Tongue (tissue), 2 donors: ENCODE measurements around the gene TLE2. TPM values are rescaled to one million over a fixed set of nuclear protein-coding genes. Genes with fewer than 3 reads are reported as not detected.
A peak's percentile ranks its signal among the peaks of the same experiment; 100 is the strongest.

ENCODE experiments used
- DNase-seq: peaks from one replicate; pipeline ENCODE4 v3.0.0-alpha.2; 2015
- total RNA-seq: library from RNA; depleted of rRNA; stranded (reverse); fragments of >200 nt; gene quantifications from one replicate; pipeline ENCODE4 v1.2.3, GENCODE V29; 2014

TLE2 gene
- 52.7 TPM for total RNA-seq

DNA sequence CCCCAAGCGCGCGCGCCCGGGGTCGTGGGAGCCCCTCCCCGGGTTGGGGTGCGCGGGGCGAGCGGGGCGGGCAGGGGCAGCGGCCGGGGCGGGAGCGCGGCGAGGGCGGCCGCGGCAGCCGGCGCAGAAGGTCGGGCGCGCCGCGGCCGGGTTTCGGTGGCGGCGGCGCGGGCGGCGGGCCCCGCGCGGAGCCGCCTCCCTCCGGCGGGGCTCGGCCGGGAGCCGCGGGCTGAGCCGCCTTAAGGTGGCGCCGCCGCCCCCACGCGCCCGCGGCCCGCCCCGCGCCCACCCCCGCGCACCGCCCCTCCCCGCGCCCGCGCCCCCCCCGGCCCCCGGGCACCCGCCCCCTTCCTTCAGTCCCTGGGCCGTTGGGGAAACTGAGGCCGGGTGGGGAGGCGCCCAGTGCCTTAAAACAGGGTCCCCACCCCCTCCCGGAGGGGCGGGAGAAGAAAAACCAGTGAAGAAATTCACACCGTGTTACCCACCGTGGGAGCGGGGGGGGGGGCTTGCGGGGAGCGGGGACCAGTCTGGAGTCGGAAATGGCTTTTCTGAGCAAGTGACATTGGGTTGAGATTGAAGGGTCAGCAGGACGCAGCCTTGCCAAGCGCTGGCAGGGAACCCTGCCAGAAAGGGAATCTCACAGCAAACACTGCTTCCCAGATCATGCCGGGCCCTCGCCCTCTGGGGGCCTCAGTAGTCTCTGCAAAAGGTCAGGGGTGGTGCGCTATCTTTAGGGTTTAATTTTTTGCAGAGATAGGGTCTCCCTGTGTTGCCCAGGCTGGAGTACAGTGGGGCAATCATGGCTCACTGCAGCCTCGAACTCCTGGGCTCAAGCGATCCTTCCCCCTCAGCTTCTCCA lies at the start of gene TLE2:
TLE2 (minus strand) TSS at position 216 of the 859 bp plus-strand sequence. CDS start 376 bp downstream, outside the sequence.
- DNase-seq: no peak

GRCh38 chr19:3075605-3076431 lies 46.7 kb upstream of the TLE2 start:
- DNase-seq: no peak

DNA sequence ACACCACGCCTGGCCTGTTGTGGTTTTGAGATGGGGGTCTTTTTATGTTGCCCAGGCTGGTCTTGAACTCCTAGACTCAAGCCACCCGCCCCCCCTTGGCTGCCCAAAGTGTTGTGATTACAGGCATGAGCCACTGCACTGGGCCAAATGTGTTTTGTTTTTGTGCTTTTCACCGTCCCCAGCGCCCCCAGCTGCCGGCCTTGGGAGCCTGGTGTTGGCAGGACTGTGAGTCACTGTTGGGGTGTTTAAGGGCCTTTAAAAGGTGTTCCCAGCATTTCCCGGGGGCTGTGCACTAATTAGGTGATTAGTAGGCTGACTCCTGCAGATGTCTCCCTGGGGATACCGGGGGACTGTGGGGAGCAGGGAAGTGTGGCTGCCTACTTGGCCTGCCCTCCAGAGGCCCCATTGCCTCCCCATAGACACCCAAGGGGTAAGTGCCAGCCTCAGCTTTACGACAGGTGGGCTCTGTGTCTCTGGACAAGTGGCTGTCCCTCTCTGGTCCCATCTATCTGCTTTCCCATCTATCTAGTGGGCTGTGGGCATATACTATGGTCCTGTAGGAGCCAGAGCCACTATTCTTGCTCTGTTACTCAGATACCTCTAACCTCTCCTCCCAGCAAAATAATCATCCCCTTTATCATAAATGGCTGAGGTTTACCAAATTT lies 45.0 kb upstream of the TLE2 start:
- no peak for DNase-seq

GRCh38 chr19:3073159-3073563 lies 44.1 kb upstream of the TLE2 start:
- DNase-seq: peak; percentile 97

DNA sequence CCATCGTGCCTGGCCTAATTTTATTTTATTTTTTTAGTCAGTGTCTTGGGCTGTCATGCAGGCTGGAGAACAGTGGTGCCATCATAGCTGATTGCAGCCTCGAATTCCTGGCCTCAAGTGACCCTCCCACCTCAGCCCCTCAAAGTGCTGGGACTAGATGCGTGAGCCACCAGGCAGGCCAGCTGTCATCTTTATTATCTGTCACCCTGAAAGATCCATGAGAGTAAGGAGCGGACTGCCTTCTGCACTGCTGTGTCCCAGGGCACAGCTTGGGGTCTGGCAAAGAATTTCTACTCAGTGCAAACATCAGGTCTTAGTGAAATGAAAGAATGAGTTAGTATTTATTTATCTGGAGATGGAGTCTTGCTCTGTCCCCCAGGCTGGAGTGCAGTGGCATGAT lies 42.7 kb upstream of the TLE2 start:
- peak; percentile 79 for DNase-seq

- peak; percentile 93 for DNase-seq
Observed at GRCh38 chr19:3068071-3068470, 39.0 kb upstream of the TLE2 start.

GRCh38 chr19:3067563-3067962 lies 38.5 kb upstream of the TLE2 start:
- no peak for DNase-seq

- DNase-seq: no peak
Observed at GRCh38 chr19:3066482-3067049, 37.5 kb upstream of the TLE2 start.

DNA sequence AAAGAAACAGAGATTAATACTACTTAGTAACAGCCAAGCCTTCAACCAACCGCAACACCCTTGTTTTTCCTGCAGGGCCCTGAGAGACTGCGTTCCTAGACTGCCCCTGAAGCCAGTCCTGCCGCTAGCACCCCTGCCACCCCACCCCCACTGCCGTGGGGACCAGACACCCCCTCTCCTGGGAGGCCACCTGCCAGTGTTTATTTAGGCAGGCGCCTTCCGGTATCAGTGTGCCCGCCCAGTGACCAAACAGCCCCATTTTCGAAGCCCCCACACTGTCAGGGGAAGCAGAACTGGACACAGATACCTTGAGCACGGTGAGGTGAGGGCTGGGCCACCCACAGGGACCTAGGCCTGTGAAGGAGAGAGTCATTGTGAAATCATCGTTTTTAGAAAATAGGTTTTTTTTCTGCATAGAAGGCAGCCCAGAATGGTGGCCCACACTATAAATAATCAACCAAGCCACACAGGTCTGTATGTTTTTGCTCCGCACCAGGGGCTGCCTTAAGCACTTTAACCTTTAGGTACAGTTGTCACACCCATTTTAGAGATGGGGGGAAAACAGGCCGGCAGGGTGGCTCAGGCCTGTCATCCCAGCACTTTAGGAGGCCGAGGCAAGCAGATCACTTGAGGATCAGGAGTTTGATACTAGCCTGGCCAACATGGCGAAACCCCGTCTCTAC lies 36.7 kb upstream of the TLE2 start:
- DNase-seq: no peak

- DNase-seq: no peak
Observed at GRCh38 chr19:3064011-3064330, 34.9 kb upstream of the TLE2 start.

GRCh38 chr19:3062165-3063105 lies 33.4 kb upstream of the TLE2 start, which contains the start of gene TLE5:
TLE5 (minus strand) TSS chr19:3062495; CDS start chr19:3062200, 295 bp downstream.
- peak; percentile 78 for DNase-seq

GRCh38 chr19:3061182-3062161 lies 32.4 kb upstream of the TLE2 start:
- DNase-seq: peak; percentile 66

DNA sequence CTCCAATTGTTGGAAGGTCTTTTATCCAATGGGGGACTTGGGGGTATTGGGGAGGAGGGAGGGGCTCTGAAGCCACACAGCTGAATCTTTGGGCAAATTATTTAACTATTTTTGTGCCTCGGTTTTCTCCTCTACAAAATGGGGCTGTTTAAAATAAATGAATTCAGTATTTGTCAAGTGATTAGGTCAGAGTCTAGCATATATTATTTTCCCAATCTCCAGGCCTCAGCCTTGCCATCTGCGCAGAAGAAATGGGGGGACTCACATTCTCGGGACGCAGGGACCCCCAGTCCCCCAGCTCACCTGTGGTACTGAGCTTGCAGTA lies 31.7 kb upstream of the TLE2 start:
- no peak for DNase-seq

GRCh38 chr19:3059653-3060052 lies 30.6 kb upstream of the TLE2 start:
- no peak for DNase-seq

DNA sequence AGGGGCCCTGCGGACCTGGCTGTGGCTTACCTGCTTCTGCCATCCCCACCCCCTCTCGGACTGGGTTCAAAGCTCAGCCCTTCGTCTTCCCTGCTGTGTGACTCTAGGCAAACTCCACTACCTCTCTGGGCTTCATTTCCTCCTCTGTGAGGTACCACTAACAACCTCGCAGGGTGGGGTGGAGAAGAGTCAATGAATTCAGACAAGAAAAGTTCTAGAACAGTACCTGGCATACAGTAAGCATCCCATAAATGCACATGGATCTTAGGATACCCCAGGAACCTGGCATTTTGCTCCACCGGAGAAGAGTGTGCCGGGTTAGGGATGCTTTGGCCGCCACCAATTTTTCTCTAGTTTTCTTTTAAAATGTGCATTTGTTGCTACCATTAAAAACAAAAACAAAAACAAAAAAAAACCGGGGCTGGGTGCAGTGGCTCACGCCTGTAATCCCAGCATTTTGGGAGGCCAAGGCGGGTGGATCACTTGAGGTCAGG lies 29.8 kb upstream of the TLE2 start:
- DNase-seq: no peak

- DNase-seq: no peak
Observed at GRCh38 chr19:3058009-3058820, 29.1 kb upstream of the TLE2 start.

DNA sequence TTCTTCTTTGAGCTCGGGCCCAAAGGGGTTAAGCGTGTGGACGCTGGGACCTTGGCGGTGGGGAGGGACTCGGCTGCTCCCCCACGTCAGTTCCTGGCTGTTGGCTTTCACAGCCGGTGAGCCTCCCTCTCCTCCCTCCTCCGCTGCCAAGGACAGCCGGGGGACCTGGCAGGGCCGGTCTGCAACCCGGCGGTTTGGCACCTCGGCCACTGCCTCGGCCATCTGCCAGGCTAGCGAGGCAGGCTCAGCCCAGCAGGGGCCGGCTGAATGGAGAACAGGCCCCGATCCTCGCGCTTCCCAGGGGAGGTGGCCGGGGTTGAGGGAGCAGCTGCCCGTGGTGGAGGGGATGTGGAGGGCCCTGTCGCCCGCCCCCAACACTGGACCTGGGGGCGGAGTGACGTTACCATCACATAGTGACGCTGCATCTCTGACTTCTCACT lies 28.2 kb upstream of the TLE2 start:
- peak; percentile 94 for DNase-seq

DNA sequence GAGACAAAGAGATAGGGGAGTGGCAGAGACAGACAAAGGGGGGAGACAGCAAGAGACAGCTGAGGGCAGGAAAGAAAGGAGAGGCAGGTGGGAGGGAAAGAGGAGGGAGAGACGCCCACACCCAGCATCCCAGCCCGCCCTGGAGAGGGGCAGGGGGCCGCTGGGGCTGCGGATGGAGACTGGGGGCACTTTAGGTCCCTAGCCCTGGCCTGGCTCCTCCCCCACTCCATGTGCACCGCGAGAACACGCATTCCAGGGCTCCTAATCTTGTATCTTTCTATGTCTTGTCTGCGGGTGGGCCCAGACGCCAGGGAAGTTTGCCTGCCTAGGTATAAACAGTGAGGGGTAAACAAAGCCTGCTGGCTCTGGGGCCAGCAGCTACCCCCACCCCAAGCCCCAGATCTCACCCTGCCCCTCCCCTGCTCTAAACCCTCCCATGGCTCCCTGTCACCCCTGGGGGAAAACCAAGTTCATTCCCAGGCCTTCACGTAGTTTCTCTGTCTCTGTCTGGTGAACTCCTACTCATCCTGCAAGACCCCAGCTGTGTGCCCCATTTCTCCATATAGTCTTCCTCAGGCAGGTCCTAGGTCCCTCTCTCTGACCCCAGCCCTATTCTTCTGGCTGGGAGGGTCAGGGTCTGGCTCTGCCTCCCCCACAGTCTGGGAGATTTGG lies 27.5 kb upstream of the TLE2 start:
- no peak for DNase-seq
